Osteocyte (in vitro differentiated cells): Measurements from ENCODE around the gene BEST1. TPM values are rescaled to one million over a fixed set of nuclear protein-coding genes. Genes with fewer than 3 reads are reported as not detected.
"Not testable (repeated sequence)": the region's sequence is repeated elsewhere in the genome, so short reads cannot be mapped to it uniquely, and the experiment has no call there.

ENCODE experiments used
- DNase-seq: peaks from one replicate; pipeline ENCODE4 v3.0.0; 2021; ENCODE audit warnings: mixed read lengths; ENCODE audit not compliant: unreplicated experiment; ENCODE audit errors: extremely low spot score
- H3K27ac Mint-ChIP-seq: one replicate; pipeline ENCODE4 v1.8.0; 2021; ENCODE audit warnings: mild to moderate bottlenecking, mixed read lengths; ENCODE audit not compliant: unreplicated experiment
- H3K27me3 Mint-ChIP-seq: one replicate; pipeline ENCODE4 v1.8.0; 2021; ENCODE audit warnings: mixed read lengths; ENCODE audit not compliant: unreplicated experiment
- H3K36me3 Mint-ChIP-seq: one replicate; pipeline ENCODE4 v1.8.0; 2021; ENCODE audit warnings: mixed read lengths; ENCODE audit not compliant: unreplicated experiment
- H3K4me1 Mint-ChIP-seq: one replicate; pipeline ENCODE4 v1.8.0; 2021; ENCODE audit warnings: mixed read lengths; ENCODE audit not compliant: unreplicated experiment
- H3K4me3 Mint-ChIP-seq: one replicate; pipeline ENCODE4 v1.8.0; 2021; ENCODE audit warnings: mild to moderate bottlenecking, moderate library complexity, mixed read lengths; ENCODE audit not compliant: unreplicated experiment
- H3K9me3 Mint-ChIP-seq: one replicate; pipeline ENCODE4 v1.8.0; 2021; ENCODE audit warnings: mixed read lengths; ENCODE audit not compliant: unreplicated experiment
- CTCF ChIP-seq: fragments of 200-600 bp; sonication (generic); IDR thresholded peaks from 2 replicates; pipeline ENCODE4 v1.5.0; 2021; ENCODE audit warnings: antibody characterized with exemption, mild to moderate bottlenecking, moderate library complexity
- total RNA-seq: library from RNA; stranded (reverse); gene quantifications from 2 replicates; pipeline ENCODE4 v1.2.1, GENCODE V29; 2021

BEST1 gene
- total RNA-seq, 1 donor from 2014 or later = 0.81 TPM

- H3K27me3 Mint-ChIP-seq = no peaks in the 10 kb centered on the region
- no peak overlapping the region for H3K27ac Mint-ChIP-seq
- H3K4me3 Mint-ChIP-seq = no peak overlapping the region
- H3K9me3 Mint-ChIP-seq = peaks cover 8% of the 10 kb centered on the region
- H3K36me3 Mint-ChIP-seq = peaks cover 4% of the 10 kb centered on the region
- DNase-seq = no peak
- no peak for TF ChIP-seq CTCF
- peaks cover 14% of the 10 kb centered on the region for H3K4me1 Mint-ChIP-seq
These were observed 50.6 kb downstream of the BEST1 start for GRCh38 chr11:62000539-62001446.

GRCh38 chr11:62001450-62002191 lies 51.5 kb downstream of the BEST1 start:
- no peak for TF ChIP-seq CTCF
- Mint-ChIP-seq H3K9me3 (peaks cover 8% of the 10 kb centered on the region), H3K36me3 (peaks cover 4% of the 10 kb centered on the region), H3K27me3 (no peaks in the 10 kb centered on the region), H3K27ac (no peak overlapping the region), H3K4me3 (no peak overlapping the region), H3K4me1 (peaks cover 14% of the 10 kb centered on the region)
- no peak for DNase-seq

- H3K27me3 Mint-ChIP-seq, DNase-seq, H3K4me3 Mint-ChIP-seq, H3K27ac Mint-ChIP-seq, H3K36me3 Mint-ChIP-seq, H3K9me3 Mint-ChIP-seq: not testable (repeated sequence)
- peaks cover 14% of the 10 kb centered on the region for H3K4me1 Mint-ChIP-seq
These were observed 52.1 kb downstream of the BEST1 start for GRCh38 chr11:62002283-62002682.

GRCh38 chr11:62004473-62004872 lies 54.3 kb downstream of the BEST1 start:
- peaks cover 1% of the 10 kb centered on the region for H3K36me3 Mint-ChIP-seq
- peaks cover 14% of the 10 kb centered on the region for H3K4me1 Mint-ChIP-seq
- no peaks in the 10 kb centered on the region for H3K27me3 Mint-ChIP-seq
- DNase-seq = no peak
- H3K27ac Mint-ChIP-seq = peak overlapping the region; percentile 77
- TF ChIP-seq CTCF = no peak
- H3K4me3 Mint-ChIP-seq = no peak overlapping the region
- H3K9me3 Mint-ChIP-seq = peaks cover 1% of the 10 kb centered on the region

GRCh38 chr11:62008193-62008592 lies 58.0 kb downstream of the BEST1 start:
- TF ChIP-seq CTCF = no peak
- Mint-ChIP-seq H3K9me3 (no peaks in the 10 kb centered on the region), H3K4me1 (peaks cover 24% of the 10 kb centered on the region), H3K27me3 (no peaks in the 10 kb centered on the region), H3K4me3 (no peak overlapping the region), H3K27ac (no peak overlapping the region), H3K36me3 (no peaks in the 10 kb centered on the region)
- no peak for DNase-seq
